HG02943 (cell line): ENCODE results near the gene SLCO2B1.
"Not testable (repeated sequence)": the region's sequence is repeated elsewhere in the genome, so short reads cannot be mapped to it uniquely, and the experiment has no call there.

Experiments
- ATAC-seq: cut with Tn5 transposase; IDR thresholded peaks from one replicate; pipeline ENCODE4 v1.9.1; 2021; ENCODE audit warnings: mild to moderate bottlenecking, low read depth, moderate library complexity; ENCODE audit not compliant: unreplicated experiment

The SLCO2B1 gene, protein sequence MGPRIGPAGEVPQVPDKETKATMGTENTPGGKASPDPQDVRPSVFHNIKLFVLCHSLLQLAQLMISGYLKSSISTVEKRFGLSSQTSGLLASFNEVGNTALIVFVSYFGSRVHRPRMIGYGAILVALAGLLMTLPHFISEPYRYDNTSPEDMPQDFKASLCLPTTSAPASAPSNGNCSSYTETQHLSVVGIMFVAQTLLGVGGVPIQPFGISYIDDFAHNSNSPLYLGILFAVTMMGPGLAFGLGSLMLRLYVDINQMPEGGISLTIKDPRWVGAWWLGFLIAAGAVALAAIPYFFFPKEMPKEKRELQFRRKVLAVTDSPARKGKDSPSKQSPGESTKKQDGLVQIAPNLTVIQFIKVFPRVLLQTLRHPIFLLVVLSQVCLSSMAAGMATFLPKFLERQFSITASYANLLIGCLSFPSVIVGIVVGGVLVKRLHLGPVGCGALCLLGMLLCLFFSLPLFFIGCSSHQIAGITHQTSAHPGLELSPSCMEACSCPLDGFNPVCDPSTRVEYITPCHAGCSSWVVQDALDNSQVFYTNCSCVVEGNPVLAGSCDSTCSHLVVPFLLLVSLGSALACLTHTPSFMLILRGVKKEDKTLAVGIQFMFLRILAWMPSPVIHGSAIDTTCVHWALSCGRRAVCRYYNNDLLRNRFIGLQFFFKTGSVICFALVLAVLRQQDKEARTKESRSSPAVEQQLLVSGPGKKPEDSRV

DNA sequence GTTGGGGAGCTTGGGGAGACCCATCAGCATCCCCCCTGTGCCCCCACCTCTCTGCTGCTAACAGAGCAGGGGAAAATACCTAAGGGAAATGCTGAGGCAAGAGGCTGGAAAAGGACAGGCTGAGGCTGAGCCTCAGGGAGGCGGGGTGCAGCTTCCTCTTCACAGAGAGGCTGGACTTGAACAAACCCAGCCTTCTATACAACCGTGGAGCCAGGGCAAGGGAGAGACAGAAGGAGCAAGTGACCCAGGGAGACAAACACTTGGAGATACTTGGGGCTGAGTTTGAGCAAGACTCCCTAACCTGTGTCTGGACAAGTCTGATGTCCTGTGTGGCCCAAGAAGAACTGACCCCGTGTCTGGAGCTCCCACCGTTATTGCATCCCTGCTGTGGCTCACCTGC, at the start of gene SLCO2B1:
SLCO2B1 (plus strand) TSS at position 229 of the 400 bp plus-strand sequence. CDS start 275 bp downstream, outside the sequence.
- ATAC-seq = no peak

GRCh38 chr11:75101424-75102128, 49.3 kb upstream of the SLCO2B1 start:
- ATAC-seq = no peak

GRCh38 chr11:75103380-75104026, 47.4 kb upstream of the SLCO2B1 start:
- no peak for ATAC-seq

DNA sequence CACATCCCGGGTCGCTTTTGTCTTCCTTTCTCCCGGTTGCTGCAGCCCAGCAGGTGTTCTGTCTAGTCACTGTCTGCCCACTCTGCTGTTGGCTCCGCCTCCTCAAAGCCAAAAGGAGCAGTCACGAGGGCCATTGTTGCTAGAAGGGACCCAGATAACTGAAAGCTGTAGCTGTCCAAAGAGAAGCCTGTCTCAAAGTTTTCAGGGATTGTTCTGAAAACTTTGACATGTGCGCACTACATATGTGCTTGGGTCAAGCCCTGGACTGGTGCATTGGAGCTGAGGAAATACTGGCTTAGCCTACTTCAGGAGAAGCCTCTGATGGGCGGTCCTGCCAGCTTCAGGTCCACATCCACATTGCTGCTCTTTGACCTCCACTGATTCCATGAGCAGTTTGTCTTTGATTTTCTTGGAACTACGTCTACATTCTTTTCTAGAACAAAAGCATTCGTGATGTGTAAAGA, 45.4 kb upstream of the SLCO2B1 start:
- no peak for ATAC-seq

- not testable (repeated sequence) for ATAC-seq
Observed at GRCh38 chr11:75105967-75106681, 44.8 kb upstream of the SLCO2B1 start.

- no peak for ATAC-seq
Observed at GRCh38 chr11:75107187-75107586, 43.7 kb upstream of the SLCO2B1 start.

DNA sequence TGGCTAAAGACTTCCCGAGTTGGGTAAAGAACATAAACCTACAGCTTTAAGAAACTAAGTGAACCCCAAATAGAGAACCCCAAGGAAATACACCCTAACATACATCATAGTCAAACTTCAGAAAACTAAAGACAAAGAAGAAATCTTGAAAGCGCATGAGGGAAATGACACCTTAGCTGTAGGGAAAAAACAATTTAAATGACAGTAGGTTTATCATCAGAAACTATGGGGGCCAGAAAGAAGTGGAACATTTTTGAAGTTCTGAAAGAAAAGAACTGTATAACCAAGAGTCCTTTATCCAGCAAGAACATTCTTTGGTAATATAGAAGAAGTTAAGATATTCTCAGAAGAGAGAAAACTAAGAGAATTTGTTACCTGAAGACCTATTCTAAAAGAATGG, 38.7 kb upstream of the SLCO2B1 start:
- ATAC-seq = no peak

GRCh38 chr11:75113030-75113429, 37.9 kb upstream of the SLCO2B1 start:
- no peak for ATAC-seq

GRCh38 chr11:75114465-75114864, 36.4 kb upstream of the SLCO2B1 start:
- ATAC-seq = no peak

GRCh38 chr11:75118577-75118976, 32.3 kb upstream of the SLCO2B1 start:
- no peak for ATAC-seq

- no peak for ATAC-seq
Observed at GRCh38 chr11:75126564-75126963, 24.3 kb upstream of the SLCO2B1 start.

- no peak for ATAC-seq
Observed at GRCh38 chr11:75132080-75132479, 18.8 kb upstream of the SLCO2B1 start.

- ATAC-seq = no peak
Observed at GRCh38 chr11:75133976-75134375, 16.9 kb upstream of the SLCO2B1 start.

- no peak for ATAC-seq
Observed at GRCh38 chr11:75135021-75135650, 15.8 kb upstream of the SLCO2B1 start.

GRCh38 chr11:75135651-75136050, 15.3 kb upstream of the SLCO2B1 start:
- ATAC-seq = no peak

GRCh38 chr11:75140269-75141138, 10.4 kb upstream of the SLCO2B1 start:
- no peak for ATAC-seq

- no peak for ATAC-seq
Observed at GRCh38 chr11:75141166-75141565, 9.7 kb upstream of the SLCO2B1 start.

GRCh38 chr11:75142714-75143419, 8.0 kb upstream of the SLCO2B1 start:
- ATAC-seq = no peak
